WI38 (cell line): ENCODE data around the gene ZNF684.

Source experiments
- H3K4me3 ChIP-seq: 2 replicates; pipeline ENCODE4 v1.5.1; 2011; ENCODE audit warnings: low read depth, mild to moderate bottlenecking, control low read depth, low read length
- TF ChIP-seq, protein P1 (sequence below): IDR thresholded peaks from 2 replicates; pipeline ENCODE4 v1.5.1; 2012; ENCODE audit warnings: low read depth, mild to moderate bottlenecking, control low read depth, low read length

Gene ZNF684

DNA sequence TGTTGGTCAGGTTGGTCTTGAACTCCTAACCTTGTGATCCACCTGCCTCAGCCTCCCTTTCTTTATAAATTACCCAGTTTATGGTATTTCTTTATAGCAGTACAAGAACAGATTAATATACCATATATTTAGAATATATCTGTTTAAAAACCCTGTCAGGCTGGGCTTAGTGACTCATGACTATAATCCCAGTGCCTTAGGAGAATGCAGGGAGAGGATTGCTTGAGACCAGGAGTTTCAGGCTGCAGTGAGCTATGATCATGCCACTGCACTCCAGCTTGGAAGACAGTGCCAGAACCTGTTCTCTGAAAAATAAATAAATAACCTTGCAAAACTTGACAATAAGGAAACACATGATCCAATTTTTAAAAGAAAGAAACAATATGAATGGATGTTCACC is 43.9 kb downstream of the ZNF684 start:
- H3K4me3 ChIP-seq = no peak overlapping the region
- TF ChIP-seq, protein P1, sequence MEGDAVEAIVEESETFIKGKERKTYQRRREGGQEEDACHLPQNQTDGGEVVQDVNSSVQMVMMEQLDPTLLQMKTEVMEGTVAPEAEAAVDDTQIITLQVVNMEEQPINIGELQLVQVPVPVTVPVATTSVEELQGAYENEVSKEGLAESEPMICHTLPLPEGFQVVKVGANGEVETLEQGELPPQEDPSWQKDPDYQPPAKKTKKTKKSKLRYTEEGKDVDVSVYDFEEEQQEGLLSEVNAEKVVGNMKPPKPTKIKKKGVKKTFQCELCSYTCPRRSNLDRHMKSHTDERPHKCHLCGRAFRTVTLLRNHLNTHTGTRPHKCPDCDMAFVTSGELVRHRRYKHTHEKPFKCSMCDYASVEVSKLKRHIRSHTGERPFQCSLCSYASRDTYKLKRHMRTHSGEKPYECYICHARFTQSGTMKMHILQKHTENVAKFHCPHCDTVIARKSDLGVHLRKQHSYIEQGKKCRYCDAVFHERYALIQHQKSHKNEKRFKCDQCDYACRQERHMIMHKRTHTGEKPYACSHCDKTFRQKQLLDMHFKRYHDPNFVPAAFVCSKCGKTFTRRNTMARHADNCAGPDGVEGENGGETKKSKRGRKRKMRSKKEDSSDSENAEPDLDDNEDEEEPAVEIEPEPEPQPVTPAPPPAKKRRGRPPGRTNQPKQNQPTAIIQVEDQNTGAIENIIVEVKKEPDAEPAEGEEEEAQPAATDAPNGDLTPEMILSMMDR = no peak

DNA sequence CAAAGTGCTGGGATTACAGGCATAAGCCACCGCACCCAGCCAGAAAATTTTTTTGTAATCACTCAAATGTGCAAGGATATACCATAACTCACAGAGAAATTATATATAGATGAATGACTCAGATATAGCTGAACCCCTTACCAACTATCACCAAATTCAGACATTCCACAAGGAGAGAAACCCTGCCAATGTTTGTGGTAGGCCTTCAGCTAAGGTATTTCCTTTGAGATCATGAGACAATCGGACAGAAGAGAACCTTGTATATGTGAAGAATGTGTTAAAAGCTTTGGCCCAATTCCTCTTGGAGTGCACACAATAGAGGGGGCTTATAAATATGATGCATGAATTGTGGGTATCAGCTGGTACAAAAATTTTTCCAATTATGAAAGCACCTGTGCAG is 50.7 kb downstream of the ZNF684 start:
- TF ChIP-seq, protein P1 = no peak
- H3K4me3 ChIP-seq = no peak overlapping the region

DNA sequence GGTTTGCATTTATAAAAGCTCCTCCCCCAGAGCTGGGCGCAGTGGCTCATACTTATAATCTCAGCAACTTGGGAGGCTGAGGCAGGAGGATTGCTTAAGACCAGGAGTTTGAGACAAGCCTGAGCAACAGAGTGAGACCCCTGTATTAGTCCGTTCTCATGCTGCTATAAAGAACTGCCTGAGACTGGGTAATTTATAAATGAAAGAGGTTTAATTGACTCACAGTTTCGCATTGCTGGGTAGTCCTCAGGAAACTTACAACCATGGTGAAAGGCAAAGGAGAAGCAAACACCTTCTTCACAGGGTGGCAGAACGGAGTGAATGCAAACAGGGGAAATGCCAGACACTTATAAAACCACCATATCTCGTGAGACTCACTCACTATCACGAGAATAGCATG is 52.5 kb downstream of the ZNF684 start:
- TF ChIP-seq, protein P1 = no peak
- H3K4me3 ChIP-seq = no peak overlapping the region

DNA sequence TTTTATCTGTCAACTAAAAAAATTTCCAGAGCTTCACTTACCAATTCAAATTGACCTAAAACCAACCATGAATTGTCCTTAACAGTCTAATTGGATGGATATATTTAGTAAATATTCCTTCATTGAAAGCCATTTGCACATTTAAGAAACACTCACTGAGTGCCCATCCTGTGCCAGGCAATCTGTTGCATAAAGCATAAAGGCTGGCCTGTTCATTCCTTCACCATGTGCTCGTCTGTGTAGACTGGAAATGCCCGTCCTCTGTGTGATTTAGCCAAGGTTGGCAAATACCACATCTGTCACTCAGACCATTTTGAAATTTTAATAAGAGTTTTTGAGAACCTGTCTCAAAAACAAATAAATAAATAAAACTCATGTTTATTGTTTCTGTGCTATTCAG is 57.1 kb downstream of the ZNF684 start:
- H3K4me3 ChIP-seq = no peak overlapping the region
- TF ChIP-seq, protein P1 = no peak

DNA sequence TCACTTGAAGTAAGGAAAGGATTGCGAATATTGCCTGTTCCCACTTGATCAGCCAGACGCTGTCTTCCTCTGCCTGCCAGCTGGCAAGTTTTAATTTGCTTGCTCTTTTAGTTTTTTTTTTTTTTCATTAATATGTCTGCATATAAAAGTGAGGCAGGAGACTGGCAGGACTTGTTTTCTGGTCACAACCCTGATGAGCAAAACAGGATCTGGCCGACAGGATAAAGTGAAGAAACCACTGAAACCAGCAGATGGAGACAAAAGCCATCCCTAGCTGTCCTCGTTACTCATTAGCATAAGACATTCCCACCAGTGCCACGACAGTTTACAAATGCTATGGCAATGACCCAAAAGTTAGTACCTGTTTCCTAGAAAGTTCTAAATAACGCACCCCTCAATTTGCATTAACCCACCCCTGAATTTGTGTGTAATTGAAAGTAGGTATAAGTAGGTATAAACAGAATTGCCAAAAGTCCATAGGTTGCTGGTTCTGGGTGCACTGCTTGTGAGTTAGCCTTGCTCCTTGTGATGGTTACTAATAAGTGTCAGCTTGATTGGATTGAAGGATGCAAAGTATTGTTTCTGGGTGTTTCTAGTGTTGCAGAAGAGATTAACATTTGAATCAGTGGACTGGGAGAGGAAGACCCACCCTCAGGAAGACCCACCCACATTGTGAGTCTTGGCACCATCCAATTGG is 60.8 kb downstream of the ZNF684 start:
- H3K4me3 ChIP-seq = no peak overlapping the region
- TF ChIP-seq, protein P1 = peak; percentile 32

DNA sequence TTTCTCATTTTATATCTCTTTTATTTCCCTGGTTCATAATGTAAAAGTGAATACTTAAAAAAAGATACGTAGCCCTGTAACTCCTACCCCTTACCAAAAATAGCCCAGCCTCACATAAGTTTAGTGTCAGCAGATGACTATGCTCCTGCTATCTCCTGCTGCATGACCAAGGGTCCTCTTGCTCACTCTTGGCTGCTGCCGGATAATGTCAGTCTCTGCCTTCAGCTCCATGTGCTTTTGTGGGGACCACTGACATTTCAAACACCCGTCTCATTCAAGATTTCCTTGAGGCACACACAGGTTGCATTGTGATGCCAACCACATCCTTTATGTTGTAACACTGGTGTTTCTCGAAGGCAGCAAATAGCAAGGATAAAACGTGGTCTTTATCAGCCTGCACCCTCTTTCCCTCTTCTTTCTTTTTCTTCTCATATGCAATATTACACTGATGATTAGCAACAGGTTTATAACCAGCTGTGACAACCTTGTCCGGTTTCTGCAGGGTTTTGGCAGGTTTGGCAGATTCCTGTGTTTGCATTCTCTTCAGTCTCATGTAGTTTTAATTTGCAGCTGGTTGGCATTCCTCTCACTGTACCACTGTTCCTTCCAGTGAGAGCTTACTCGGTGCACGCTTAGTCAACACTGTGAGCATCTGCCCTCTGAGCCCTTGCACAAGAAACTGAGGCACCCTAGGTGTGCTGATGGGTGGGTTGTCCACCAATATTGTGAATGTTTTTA is 62.2 kb downstream of the ZNF684 start:
- no peak overlapping the region for H3K4me3 ChIP-seq
- TF ChIP-seq, protein P1 = no peak

DNA sequence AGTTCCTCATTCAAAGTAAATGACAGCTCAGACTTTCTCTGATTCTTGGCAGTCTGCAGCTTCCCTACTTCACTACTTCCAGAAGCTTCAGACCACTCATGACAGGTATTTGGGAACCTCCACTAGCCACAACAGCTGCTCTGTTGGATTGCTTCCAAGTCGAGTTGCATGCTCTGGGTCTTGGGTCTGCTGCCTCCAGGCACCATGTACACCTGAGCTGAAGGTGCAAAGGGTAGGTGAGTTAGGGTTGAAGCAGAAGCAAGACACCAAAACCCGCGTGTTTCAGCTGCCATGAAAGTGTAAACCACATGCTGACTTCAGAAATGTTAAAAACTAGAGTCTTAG is 62.7 kb downstream of the ZNF684 start:
- TF ChIP-seq, protein P1 = no peak
- H3K4me3 ChIP-seq = no peak overlapping the region
